Suprapubic skin (tissue), 4 donors: Measurements from ENCODE around the gene FAM181B. TPM values are rescaled to one million over a fixed set of nuclear protein-coding genes. Genes with fewer than 3 reads are reported as not detected.

Experiments
- DNase-seq, 2 donors: peaks; one replicate each; pipeline ENCODE4 v3.0.0-alpha.2; 2019; ENCODE audit warnings: low spot score in 2 of 2
- H3K27ac ChIP-seq: fragments of 200-600 bp; sonication (generic); one replicate; pipeline ENCODE4 v1.5.1; 2019
- H3K27me3 ChIP-seq: fragments of 200-600 bp; sonication (generic); one replicate; pipeline ENCODE4 v1.5.1; 2019
- H3K36me3 ChIP-seq: fragments of 200-600 bp; sonication (generic); one replicate; pipeline ENCODE4 v1.5.1; 2019
- H3K4me1 ChIP-seq: fragments of 200-600 bp; sonication (generic); one replicate; pipeline ENCODE4 v1.5.1; 2019
- H3K4me3 ChIP-seq: fragments of 200-600 bp; sonication (generic); one replicate; pipeline ENCODE4 v1.5.1; 2019; ENCODE audit warnings: mild to moderate bottlenecking
- H3K9me3 ChIP-seq: fragments of 200-600 bp; sonication (generic); one replicate; pipeline ENCODE4 v1.5.1; 2019
- EP300 ChIP-seq: sonication (generic); formaldehyde crosslinking; IDR thresholded peaks from one replicate; pipeline ENCODE4 v1.6.1; 2017; ENCODE audit warnings: antibody characterized with exemption
- POLR2A ChIP-seq, 2 donors: fragments of 450-650 bp; IDR thresholded peaks; one replicate each; pipeline ENCODE4 v1.6.1; 2017; ENCODE audit warnings: antibody characterized with exemption in 2 of 2, mild to moderate bottlenecking in 2 of 2, moderate library complexity in 2 of 2
- POLR2AphosphoS5 ChIP-seq, 3 donors: sonication (generic); formaldehyde crosslinking; IDR thresholded peaks; one replicate each; pipeline ENCODE4 v1.6.1; 2017; ENCODE audit warnings: antibody characterized with exemption in 3 of 3
- WGBS: methylation state at CpG from one replicate; pipeline ENCODE4 v1.1.5; 2018; 5-methylcytosine and 5-hydroxymethylcytosine counted together
- total RNA-seq, 4 donors: library from RNA; depleted of rRNA; stranded (reverse); fragments of >200 nt; gene quantifications; one replicate each; pipeline ENCODE4 v1.1.0, GENCODE V29; 2016
- TF ChIP-seq, protein P1 (sequence below), 2 donors: fragments of 200-600 bp in 1 of 2; fragments of 450-650 bp in 1 of 2; sonication (generic) in 1 of 2; IDR thresholded peaks; one replicate each; pipeline ENCODE4 v1.5.1; 2016 to 2019; ENCODE audit warnings: antibody characterized with exemption in 2 of 2, mild to moderate bottlenecking in 1 of 2, moderate library complexity in 1 of 2

The FAM181B gene
- total RNA-seq, 4 donors from 2014 or later: 0.18 to 0.42 (median 0.31) TPM

DNA sequence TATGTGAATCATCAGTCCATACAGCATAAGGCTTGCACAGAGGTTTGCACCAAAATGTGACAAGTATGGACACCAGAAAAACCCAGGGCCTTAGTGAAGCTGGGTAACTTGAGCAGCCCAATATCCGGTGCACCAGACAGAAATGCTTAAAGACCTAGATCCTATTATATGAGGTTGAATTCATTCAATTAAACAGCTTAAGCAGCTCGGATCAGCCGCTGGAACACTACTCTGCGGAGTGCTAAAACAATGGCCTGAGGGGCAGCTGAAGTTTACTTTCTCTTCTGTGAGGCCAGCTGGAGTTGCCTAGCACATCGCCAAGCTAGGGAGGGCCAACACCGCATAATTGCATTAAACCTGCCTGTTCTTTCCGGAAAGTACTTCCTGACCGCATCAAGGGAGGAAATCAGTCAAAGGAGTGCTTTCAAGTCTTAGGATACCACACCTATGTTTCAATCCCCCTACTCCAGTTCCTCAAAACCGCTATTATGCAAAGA lies 17.0 kb upstream of the FAM181B start:
- H3K4me1 ChIP-seq: no peaks in the 10 kb centered on the region
- H3K4me3 ChIP-seq: no peak overlapping the region
- no peak overlapping the region for H3K27ac ChIP-seq
- no peak for DNase-seq
- no peaks in the 10 kb centered on the region for H3K36me3 ChIP-seq
- H3K9me3 ChIP-seq: no peaks in the 10 kb centered on the region
- 57% methylated on average over 8 of the region's 9 CpGs for WGBS
- no peaks in the 10 kb centered on the region for H3K27me3 ChIP-seq
- TF ChIP-seq EP300: no peak
- no peak for TF ChIP-seq POLR2A (IDR thresholded peaks at IDR 0.05)
- TF ChIP-seq POLR2AphosphoS5 (IDR thresholded peaks at IDR 0.05): no peak
- TF ChIP-seq, protein P1, sequence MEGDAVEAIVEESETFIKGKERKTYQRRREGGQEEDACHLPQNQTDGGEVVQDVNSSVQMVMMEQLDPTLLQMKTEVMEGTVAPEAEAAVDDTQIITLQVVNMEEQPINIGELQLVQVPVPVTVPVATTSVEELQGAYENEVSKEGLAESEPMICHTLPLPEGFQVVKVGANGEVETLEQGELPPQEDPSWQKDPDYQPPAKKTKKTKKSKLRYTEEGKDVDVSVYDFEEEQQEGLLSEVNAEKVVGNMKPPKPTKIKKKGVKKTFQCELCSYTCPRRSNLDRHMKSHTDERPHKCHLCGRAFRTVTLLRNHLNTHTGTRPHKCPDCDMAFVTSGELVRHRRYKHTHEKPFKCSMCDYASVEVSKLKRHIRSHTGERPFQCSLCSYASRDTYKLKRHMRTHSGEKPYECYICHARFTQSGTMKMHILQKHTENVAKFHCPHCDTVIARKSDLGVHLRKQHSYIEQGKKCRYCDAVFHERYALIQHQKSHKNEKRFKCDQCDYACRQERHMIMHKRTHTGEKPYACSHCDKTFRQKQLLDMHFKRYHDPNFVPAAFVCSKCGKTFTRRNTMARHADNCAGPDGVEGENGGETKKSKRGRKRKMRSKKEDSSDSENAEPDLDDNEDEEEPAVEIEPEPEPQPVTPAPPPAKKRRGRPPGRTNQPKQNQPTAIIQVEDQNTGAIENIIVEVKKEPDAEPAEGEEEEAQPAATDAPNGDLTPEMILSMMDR (IDR thresholded peaks at IDR 0.05): no peak

DNA sequence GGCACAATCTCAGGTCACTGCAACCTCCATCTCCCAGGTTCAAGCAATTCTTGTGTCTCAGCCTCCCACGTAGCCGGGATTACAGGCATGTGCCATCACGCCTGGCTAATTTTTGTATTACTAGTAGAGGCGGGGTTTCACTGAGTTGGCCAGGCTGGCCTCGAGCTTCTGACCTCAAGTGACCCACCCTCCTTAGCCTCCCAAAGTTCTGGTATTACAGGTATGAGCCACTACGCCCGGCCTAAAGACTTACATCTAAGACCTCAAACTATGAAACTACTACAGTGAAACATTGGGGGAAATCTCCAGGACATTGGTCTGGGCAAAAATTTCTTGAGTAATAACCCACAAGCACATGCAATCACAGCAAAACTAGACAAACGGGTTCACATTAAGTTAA lies 13.8 kb upstream of the FAM181B start:
- Histone ChIP-seq H3K27me3 (no peaks in the 10 kb centered on the region), H3K27ac (no peak overlapping the region), H3K4me3 (no peak overlapping the region), H3K4me1 (no peaks in the 10 kb centered on the region), H3K9me3 (no peaks in the 10 kb centered on the region), H3K36me3 (no peaks in the 10 kb centered on the region)
- WGBS: 69% methylated on average over 8 of the region's 8 CpGs
- no peak for DNase-seq
- TF ChIP-seq, protein P1 (IDR thresholded peaks at IDR 0.05): no peak

DNA sequence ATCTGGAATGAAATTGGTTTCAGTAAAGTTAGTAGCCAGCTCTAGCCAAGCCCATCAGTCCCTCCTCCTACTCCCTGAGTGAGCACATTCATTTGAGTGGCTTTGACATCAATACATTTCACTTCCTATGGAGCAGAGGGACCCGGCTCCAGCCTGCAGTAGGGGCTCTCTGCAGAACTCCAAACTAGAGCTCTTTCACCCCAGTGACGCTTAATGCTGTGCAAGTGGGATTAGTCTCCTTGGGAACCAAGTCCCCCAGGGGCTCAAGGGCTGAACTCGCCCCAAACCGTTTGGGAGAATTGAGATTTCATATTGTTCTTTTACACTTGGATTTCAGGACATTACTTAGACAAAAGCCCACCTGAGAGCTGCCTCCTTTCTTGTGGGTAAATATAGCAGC lies 4.4 kb upstream of the FAM181B start:
- H3K4me3 ChIP-seq: no peak overlapping the region
- TF ChIP-seq EP300: no peak
- TF ChIP-seq, protein P1 (IDR thresholded peaks at IDR 0.05): no peak
- TF ChIP-seq POLR2AphosphoS5 (IDR thresholded peaks at IDR 0.05): no peak
- no peak for TF ChIP-seq POLR2A (IDR thresholded peaks at IDR 0.05)
- no peak for DNase-seq
- no peaks in the 10 kb centered on the region for H3K9me3 ChIP-seq
- H3K36me3 ChIP-seq: no peaks in the 10 kb centered on the region
- H3K27ac ChIP-seq: no peak overlapping the region
- WGBS: 42% methylated on average over 4 of the region's 4 CpGs
- peaks cover 16% of the 10 kb centered on the region for H3K27me3 ChIP-seq
- H3K4me1 ChIP-seq: peaks cover 4% of the 10 kb centered on the region

DNA sequence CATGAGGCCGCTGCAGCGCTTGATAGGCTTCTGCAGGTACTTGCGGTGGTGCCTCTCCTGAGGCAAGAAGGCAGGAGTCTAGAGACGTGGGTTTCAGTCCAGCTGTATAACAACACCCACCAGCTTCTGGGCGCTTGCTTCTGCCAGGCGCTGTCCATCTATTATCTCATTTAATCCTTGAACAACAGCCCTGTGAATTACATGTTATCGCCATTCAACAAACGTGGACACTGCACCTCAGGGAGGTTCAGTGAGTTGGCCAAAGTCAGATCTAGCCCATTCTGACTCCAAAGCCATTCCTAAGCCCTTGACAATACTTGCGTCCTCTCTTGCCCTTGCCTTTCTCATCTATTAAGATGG lies 436 bp upstream of the FAM181B start:
- 61% methylated on average over 9 of the region's 9 CpGs for WGBS
- Histone ChIP-seq H3K9me3 (no peaks in the 10 kb centered on the region), H3K27me3 (peaks cover 35% of the 10 kb centered on the region), H3K36me3 (no peaks in the 10 kb centered on the region), H3K4me3 (peak overlapping the region; percentile 67), H3K4me1 (peaks cover 16% of the 10 kb centered on the region), H3K27ac (no peak overlapping the region)
- no peak for DNase-seq
- TF ChIP-seq POLR2AphosphoS5 (IDR thresholded peaks at IDR 0.05) (no peak), EP300 (no peak), POLR2A (IDR thresholded peaks at IDR 0.05) (no peak)
- TF ChIP-seq, protein P1 (IDR thresholded peaks at IDR 0.05): no peak

DNA sequence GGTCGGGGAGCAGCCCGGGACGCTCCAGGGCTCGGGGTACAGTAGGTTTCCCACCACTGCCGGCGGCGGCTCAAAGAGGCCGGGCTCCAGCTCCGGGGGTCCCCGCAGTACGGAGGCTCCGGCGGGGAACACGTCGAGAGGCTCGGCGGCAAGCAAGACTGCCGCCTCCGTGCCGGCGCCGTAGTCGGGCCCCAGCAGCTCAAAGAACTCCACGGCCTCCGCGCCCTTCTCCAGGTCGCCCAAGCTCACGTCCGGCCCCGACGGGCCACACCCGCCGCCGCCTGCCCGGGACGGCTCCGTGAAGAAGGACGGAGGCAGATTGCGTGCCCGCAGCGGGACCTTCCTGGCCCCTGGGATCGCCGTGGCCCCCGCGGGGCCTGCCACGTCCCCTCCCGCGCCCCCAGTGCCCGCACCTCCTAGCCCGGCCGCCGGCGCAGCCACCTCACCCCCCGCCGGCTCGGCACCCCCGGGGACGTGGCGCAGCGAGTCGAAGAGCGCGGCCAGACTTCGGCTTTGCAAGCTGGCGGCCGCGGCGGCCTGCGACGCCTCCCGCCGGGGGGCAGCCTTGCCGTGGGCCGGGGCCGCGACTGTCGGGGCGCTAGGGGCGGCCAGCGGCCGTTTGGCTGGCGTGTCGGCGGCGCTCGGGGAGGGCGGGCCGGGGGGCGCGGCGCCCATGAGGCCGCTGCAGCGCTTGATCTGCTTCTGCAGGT lies 775 bp downstream of the FAM181B start:
- TF ChIP-seq, protein P1 (IDR thresholded peaks at IDR 0.05): no peak
- TF ChIP-seq POLR2AphosphoS5 (IDR thresholded peaks at IDR 0.05): no peak
- no peak for TF ChIP-seq POLR2A (IDR thresholded peaks at IDR 0.05)
- no peak for TF ChIP-seq EP300
- peaks cover 36% of the 10 kb centered on the region for H3K27me3 ChIP-seq
- H3K27ac ChIP-seq: peak overlapping the region; percentile 21
- no peaks in the 10 kb centered on the region for H3K36me3 ChIP-seq
- no peaks in the 10 kb centered on the region for H3K9me3 ChIP-seq
- DNase-seq: no peak
- 1% methylated on average over 14 of the region's 93 CpGs for WGBS
- H3K4me3 ChIP-seq: peak overlapping the region; percentile 67
- peaks cover 16% of the 10 kb centered on the region for H3K4me1 ChIP-seq
